K562 (cell line): ENCODE data around the gene ZFHX2. TPM values are rescaled to one million over a fixed set of nuclear protein-coding genes. Genes with fewer than 3 reads are reported as not detected.

Source experiments
- BRF2 ChIP-seq: IDR thresholded peaks from 3 replicates; pipeline ENCODE4 v1.6.1; 2011; ENCODE audit warnings: borderline replicate concordance, mild to moderate bottlenecking; ENCODE audit not compliant: insufficient read length, insufficient read depth
- EGR1 ChIP-seq: fragments of 450-650 bp; conservative IDR thresholded peaks from 2 replicates; pipeline ENCODE4 v1.6.1; 2017; ENCODE audit warnings: mild to moderate bottlenecking
- HCFC1 ChIP-seq: IDR thresholded peaks from 2 replicates; pipeline ENCODE4 v1.6.1; 2012; ENCODE audit warnings: low read depth, low read length, improper control_type of control experiment
- NR2C1 ChIP-seq, 2 experiments: fragments of 450-650 bp; IDR thresholded peaks; 2 replicates each; pipeline ENCODE4 v1.6.1; 2017; ENCODE audit warnings: mild to moderate bottlenecking in 2 of 2, antibody characterized with exemption in 1 of 2, inconsistent platforms in 1 of 2, missing compliant biosample characterization in 1 of 2, missing genetic modification characterization in 1 of 2
- PCBP2 ChIP-seq: fragments of 200-400 bp; formaldehyde crosslinking; IDR thresholded peaks from 2 replicates; pipeline ENCODE4 v1.6.1; 2018; ENCODE audit warnings: low read length, low read depth, mild to moderate bottlenecking, moderate library complexity; ENCODE audit not compliant: poor library complexity, severe bottlenecking
- PHF20 ChIP-seq: fragments of 450-650 bp; IDR thresholded peaks from 2 replicates; pipeline ENCODE4 v1.6.1; 2018; ENCODE audit not compliant: partially characterized antibody
- RAD21 ChIP-seq, 2 experiments: fragments of 250-450 bp in 1 of 2; fragments of 450-650 bp in 1 of 2; sonication (Bioruptor Pico) in 1 of 2; formaldehyde crosslinking in 1 of 2; IDR thresholded peaks in 1 of 2; conservative IDR thresholded peaks in 1 of 2; 2 replicates each; pipeline versions ENCODE4 v1.4.0 to v1.8.0; 2020 to 2022; ENCODE audit warnings: mild to moderate bottlenecking in 2 of 2, moderate library complexity in 1 of 2
- ZFP30 ChIP-seq: fragments of 250-450 bp; sonication (Bioruptor Pico); IDR thresholded peaks from 2 replicates; pipeline ENCODE4 v1.8.0; 2022; ENCODE audit warnings: moderate library complexity, mild to moderate bottlenecking, inconsistent platforms, borderline replicate concordance
- ZNF217 ChIP-seq: sonication (generic); formaldehyde crosslinking; IDR thresholded peaks from 2 replicates; pipeline ENCODE4 v1.8.0; 2022; ENCODE audit warnings: mild to moderate bottlenecking, missing genetic modification reagents
- ZNF407 ChIP-seq: fragments of 450-650 bp; IDR thresholded peaks from 2 replicates; pipeline ENCODE4 v1.6.1; 2016; ENCODE audit warnings: low read depth
- polyA plus RNA-seq, 8 experiments: library from polyadenylated mRNA; depleted of rRNA in 4 of 8; stranded (reverse) in 5 of 8; unstranded in 3 of 8; fragments of >200 nt; fragmentation: Nextera tagmentation in 2 of 8; fragmentation: Illumina TruSeq in 1 of 8; extraction: Ambion mirVana in 2 of 8; extraction: Trizol in 1 of 8; gene quantifications; 2 replicates each; pipeline versions ENCODE4 v1.2.1 to v1.2.3, GENCODE V29; 2011 to 2014; ENCODE audit warnings: inconsistent platforms in 1 of 8, missing spikeins in 1 of 8
- total RNA-seq, 7 experiments: library from RNA; depleted of rRNA in 6 of 7; stranded (reverse); fragments of >200 nt in 6 of 7; fragmentation: Illumina TruSeq in 2 of 7; extraction: Trizol in 2 of 7; gene quantifications; 2 replicates each; pipeline versions ENCODE4 v1.2.1 to v1.2.3, GENCODE V29; 2011 to 2021; ENCODE audit warnings: low replicate concordance in 1 of 7
- TF ChIP-seq, protein P1 (sequence below): fragments of 450-650 bp; formaldehyde crosslinking; IDR thresholded peaks from 2 replicates; pipeline ENCODE4 v1.4.0; 2020; ENCODE audit warnings: mild to moderate bottlenecking, mixed read lengths

Gene ZFHX2
- total and polyA plus RNA-seq, 9 of the 15 experiments (the other 6 are each of a cell fraction or from before 2014, with no cell fraction given), result 0.06 to 0.11 (median 0.11) TPM; not detected in 4

GRCh38 chr14:23478109-23478759, 73.3 kb downstream of the ZFHX2 start (continued):
- no peak for TF ChIP-seq ZNF407
- no peak for TF ChIP-seq HCFC1
- TF ChIP-seq PHF20, result no peak
- TF ChIP-seq, protein P1, sequence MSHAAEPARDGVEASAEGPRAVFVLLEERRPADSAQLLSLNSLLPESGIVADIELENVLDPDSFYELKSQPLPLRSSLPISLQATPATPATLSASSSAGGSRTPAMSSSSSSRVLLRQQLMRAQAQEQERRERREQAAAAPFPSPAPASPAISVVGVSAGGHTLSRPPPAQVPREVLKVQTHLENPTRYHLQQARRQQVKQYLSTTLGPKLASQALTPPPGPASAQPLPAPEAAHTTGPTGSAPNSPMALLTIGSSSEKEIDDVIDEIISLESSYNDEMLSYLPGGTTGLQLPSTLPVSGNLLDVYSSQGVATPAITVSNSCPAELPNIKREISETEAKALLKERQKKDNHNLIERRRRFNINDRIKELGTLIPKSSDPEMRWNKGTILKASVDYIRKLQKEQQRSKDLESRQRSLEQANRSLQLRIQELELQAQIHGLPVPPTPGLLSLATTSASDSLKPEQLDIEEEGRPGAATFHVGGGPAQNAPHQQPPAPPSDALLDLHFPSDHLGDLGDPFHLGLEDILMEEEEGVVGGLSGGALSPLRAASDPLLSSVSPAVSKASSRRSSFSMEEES (CRISPR knock-in tag), result no peak
- no peak for TF ChIP-seq ZNF217 (CRISPR knock-in tag)
- TF ChIP-seq PCBP2, result no peak
- TF ChIP-seq NR2C1 (IDR thresholded peaks at IDR 0.05), result no peak
- TF ChIP-seq NR2C1 (tag; IDR thresholded peaks at IDR 0.05), result no peak
- TF ChIP-seq ZFP30 (CRISPR knock-in tag), result no peak
- TF ChIP-seq EGR1, result no peak
- no peak for TF ChIP-seq BRF2
- TF ChIP-seq RAD21 (CRISPR knock-in tag; conservative IDR thresholded peaks at IDR 0.05 in 1 of 2, IDR thresholded peaks at IDR 0.05 in 1 of 2), result peak; percentile 67 to 77
